IPS-NIHi11 (cell line): ENCODE results near the gene MSH5.
"Not testable (repeated sequence)": the region's sequence is repeated elsewhere in the genome, so short reads cannot be mapped to it uniquely, and the experiment has no call there.

Source experiments
- DNase-seq: peaks from one replicate; pipeline ENCODE4 v3.0.0; 2012; ENCODE audit warnings: mixed read lengths, low spot score

Gene MSH5

DNA sequence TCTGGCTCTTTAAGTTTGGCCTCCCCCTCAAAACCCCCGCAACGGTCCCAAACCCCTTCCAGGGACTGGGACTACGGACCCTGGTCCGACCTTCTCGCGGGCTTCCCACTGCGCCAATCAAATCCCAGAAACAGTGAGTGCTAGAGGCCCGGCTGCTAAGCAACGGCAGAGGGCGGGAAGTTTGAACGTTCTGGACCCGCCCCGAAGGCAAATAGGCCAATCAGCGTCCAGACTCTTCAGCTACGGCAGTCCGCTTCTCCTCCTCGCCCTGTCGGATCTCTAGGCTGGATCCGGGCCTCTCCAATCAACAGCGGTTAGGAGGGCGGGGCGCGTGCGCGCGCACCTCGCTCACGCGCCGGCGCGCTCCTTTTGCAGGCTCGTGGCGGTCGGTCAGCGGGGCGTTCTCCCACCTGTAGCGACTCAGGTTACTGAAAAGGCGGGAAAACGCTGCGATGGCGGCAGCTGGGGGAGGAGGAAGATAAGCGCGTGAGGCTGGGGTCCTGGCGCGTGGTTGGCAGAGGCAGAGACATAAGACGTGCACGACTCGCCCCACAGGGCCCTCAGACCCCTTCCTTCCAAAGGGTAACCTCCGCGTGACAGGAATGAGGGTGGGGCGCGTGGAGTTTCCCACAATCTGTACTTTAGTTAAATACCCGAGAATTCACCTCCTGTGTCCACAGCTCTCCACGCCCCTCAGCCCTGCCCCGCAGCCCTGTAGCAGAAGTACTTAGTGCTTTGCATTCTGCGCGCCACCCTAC lies at the start of gene MSH5:
Gene MSH5 (plus strand): TSS at position 367 of the 758 bp plus-strand sequence. CDS start 462 bp downstream, outside the sequence.
- peak; percentile 97 for DNase-seq

GRCh38 chr6:31690231-31691077 lies 49.4 kb upstream of the MSH5 start:
- no peak for DNase-seq

- DNase-seq = no peak
Observed at GRCh38 chr6:31691078-31691463, 48.7 kb upstream of the MSH5 start.

- DNase-seq = no peak
Observed at GRCh38 chr6:31691564-31692108, 48.2 kb upstream of the MSH5 start.

GRCh38 chr6:31692353-31692752 lies 47.5 kb upstream of the MSH5 start:
- no peak for DNase-seq

DNA sequence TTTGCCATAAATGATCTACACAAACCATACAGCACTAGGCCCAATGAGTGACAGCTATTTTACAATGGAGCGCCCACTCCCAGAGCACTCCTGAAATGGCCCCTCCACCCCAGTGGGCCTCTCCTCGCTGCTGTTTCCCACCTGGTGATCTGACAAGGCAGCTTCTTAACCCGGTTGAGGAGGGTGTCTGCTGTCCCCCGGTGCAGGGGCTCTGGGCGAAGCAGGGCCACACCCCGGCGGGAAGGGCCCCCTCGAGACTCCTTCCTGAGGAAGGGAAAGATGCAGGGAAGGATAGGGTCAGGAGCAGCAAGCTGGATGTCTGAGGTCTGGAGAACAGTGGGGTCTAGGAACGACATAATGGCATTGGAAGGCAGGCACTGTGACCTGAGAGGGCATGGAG lies 46.9 kb upstream of the MSH5 start:
- DNase-seq = no peak

DNA sequence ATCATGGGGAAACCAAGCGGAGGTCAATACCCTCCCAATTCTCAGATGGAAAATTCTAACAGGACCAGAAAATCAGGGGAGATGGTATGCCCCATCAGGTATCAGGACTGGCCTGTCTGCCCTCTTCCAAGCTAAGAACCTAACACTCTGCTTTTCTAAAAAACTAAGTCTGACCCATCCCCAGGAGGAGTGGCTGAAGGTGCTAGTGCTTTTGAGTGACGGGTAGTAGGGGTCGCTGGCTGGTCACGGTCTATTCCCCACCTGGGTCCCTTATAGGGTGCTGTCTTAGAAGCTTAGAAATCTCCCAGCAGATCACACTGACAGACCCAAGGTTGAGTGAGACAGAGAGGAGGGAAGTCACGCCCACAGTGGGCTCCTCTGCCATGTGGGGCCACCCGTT lies 46.3 kb upstream of the MSH5 start:
- DNase-seq = no peak

- DNase-seq = no peak
Observed at GRCh38 chr6:31697555-31697954, 42.2 kb upstream of the MSH5 start.

GRCh38 chr6:31700740-31701401 lies 38.9 kb upstream of the MSH5 start:
- DNase-seq = no peak

GRCh38 chr6:31701666-31702404 lies 38.0 kb upstream of the MSH5 start:
- DNase-seq = no peak

DNA sequence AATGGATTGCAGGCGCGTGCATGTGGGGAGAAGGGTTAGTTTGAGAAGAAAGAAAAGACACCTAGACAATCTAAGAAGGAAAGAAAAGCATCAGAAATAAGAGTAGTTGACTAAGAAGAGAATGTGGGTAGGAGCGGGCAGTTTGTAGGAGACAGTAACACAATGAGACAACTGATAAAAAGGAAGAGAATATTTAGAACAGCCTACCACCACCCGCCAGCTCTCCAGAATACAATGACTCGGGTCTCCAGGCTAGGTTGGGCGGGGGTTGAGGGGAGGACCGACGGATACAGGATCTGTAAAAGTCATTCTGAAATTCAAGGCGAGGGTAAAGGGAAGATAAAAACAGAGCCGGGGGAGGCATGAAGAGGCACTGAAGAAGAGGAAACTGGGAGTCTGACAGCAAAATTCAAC lies 37.4 kb upstream of the MSH5 start:
- peak; percentile 54 for DNase-seq

DNA sequence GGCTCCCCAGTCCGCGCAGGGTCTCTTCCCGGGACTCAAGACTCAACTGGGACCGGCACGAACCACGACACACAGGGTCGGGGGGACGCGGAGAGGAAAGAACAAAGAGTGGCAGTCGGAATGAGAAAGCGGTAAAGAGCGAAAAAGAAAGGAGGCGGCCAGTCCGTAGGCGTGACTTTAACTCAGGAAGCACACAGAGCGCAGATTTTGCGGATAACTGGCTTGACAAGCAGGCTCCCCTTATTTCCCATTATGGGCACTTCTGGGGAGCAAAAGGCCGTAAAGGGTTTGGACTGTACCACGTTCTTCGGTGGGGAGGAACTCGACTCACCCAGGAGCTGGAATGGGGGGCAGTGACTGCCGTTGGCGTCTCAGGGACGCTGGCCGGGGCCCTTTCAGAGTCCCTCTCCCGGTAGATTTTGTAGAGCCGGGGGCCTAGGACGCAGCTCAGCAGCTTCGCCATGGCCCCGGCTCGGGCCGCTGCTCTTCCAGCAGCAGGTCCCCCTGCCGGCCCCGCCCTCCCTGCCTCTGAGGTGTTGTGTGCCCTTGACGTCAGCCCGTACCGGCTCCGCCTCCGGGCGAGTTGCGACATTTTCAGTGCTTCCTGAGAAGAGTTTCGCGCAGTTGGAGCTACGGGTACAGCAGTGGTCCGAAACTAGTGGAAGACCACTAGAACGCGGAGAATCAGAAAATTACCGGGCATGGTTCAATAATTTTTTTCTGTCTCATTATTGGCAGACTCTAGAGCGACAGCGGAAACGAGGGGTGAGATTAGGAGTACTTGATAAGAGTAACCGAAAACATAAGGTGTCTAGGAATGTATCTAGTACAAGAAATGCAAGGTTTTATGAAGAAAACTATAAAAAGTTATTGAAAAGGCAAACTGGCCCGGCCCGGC lies 36.7 kb upstream of the MSH5 start, which contains the start of gene ABHD16A:
Gene ABHD16A (minus strand): TSS at position 506 of the 898 bp plus-strand sequence. CDS start 43 bp downstream, at position 463.
- DNase-seq = peak; percentile 100

DNA sequence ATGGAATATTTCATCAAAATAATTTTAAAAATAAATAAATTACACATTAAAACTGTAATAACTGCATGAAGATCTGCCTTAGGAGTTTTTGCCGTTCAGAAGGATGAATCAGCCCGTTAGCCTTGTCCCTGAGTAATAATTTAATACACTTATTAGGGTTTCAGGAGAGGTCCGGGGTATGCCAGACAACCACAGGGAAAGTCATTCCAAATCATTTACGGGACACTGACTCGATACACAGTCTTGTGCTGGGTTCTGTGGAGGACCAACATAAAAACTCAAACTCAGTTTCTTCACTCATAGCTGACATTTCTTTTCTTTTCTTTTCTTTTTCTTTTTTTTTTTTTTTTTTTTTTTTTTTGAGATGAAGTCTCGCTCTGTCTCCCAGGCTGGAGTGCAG lies 33.9 kb upstream of the MSH5 start:
- DNase-seq = no peak

DNA sequence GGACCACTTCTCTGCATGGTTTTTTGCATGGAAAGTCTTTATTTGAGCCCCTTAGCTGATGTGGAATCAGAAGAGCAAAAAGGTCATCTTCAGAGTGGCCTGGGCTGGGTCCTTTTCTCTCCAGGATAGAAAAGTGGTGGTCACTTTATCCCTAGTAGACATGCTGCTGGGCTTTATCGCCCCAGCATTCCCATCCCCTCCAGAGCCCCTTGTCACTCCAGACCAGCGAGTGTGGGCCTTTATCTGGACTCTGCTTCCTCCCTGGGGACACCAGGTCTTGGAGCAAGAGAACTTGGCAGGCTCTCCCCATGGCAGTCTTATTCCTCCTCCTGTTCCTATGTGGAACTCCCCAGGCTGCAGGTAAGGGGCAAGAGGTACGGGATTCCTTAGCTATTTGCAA lies 33.2 kb upstream of the MSH5 start, which contains the start of gene LY6G6F:
Gene LY6G6F (plus strand): TSS at position 268 of the 400 bp plus-strand sequence. CDS start 41 bp downstream, at position 309.
- no peak for DNase-seq

- DNase-seq = no peak
Observed at GRCh38 chr6:31707701-31708100, 32.1 kb upstream of the MSH5 start.

DNA sequence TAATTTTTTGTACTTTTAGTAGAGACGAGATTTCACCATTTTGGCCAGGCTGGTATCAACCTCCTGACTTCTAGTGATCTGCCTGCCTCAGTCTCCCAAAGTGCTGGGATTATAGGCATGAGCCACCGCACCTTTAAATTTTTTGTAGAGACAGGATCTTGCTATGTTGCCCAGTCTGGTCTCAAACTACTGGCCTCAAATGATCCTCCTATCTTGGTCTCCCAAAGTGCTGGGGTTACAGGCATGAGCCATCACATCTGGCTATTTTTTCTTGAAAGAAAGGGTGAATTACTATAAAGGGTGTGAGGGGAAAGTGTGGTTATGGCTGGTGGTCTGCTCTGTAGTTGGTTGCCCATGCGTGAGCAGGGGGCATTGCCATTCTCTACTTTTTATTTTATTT lies 31.6 kb upstream of the MSH5 start:
- DNase-seq = no peak

DNA sequence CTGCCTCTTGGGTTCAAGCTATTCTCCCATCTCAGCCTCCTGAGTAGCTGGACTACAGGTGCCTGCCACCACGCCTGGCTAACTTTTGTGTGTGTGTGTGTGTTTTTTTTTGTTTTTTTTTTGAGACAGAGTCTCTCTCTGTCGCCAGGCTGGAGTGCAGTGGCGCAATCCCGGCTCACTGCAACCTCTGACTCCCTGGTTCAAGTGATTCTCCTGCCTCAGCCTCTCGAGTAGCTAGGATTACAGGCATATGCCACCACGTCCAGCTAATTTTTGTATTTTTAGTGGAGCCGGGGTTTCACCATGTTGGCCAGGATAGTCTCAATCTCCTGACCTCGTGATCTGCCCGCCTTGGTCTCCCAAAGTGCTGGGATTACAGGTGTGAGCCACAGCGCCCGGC lies 30.6 kb upstream of the MSH5 start:
- DNase-seq = not testable (repeated sequence)

DNA sequence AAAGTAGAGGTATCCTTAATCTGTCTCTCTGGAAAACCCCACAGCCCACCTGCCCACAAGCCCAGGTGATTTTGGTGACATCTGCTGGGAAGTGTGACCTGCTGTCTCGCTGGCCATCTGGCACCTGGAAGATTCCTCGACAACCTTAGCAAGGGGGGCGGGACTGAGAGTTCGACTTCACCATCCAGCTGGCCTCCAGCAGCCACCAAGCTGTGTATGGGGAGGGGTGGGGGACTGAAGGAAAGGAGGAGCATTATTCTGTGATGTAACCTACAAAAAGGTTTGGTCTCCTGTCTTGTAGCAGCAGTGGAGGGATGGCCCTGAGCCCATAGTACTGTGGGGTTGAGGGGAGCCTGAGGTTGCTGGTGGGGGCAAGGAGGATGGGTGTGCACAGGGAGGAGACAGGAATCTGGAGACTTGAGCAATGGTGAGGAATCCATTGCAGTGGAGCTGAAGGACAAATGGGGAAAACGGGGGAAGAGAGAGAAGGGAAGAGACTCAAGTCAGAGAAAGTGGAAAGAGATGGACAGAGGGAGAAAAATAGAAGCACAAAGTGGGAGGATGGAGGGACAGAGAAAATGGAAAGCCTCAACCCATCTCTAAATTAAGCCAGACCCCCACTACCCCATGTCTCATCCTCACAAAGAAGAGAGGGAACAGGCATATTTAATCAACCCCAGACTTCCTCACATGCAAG lies 29.1 kb upstream of the MSH5 start:
- no peak for DNase-seq

DNA sequence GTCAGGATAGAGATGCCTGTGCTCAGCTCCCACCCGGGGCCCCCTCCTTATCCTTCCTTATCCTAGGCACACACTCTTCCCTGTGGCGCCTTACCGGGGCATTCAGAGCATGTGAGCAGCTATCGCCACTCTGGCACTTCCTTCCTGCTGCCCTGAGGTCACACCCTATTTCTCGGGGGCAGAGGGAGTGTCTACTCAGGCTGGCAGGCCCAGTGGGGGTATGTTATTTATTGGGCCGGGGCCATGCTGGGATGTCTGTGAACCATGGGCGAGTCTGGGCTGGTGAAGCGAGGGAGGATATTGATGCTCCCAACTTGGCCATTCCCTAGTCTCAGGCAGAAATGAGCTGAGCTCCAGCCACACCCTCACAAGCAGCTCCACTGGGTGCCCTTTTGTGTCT lies 28.6 kb upstream of the MSH5 start:
- DNase-seq = no peak

- no peak for DNase-seq
Observed at GRCh38 chr6:31712296-31712695, 27.5 kb upstream of the MSH5 start.
